Frontal cortex (tissue), 4 donors: Measurements from ENCODE around the gene USP25. TPM values are rescaled to one million over a fixed set of nuclear protein-coding genes. Genes with fewer than 3 reads are reported as not detected.

ENCODE experiments used
- DNase-seq, 2 donors: peaks; one replicate each; pipeline ENCODE4 v3.0.0; 2012; ENCODE audit warnings: low spot score in 2 of 2
- FAIRE-seq: peaks from 2 replicates; lab custom pipeline; 2012; peaks lifted over from hg19 to GRCh38; lab: Jason Lieb, UNC
- total RNA-seq: library from RNA; depleted of rRNA; stranded (reverse); fragments of >200 nt; gene quantifications from one replicate; pipeline ENCODE4 v1.2.3, GENCODE V29; 2014
- donor health status: control.
- donor health status: control.
- donor health status: control.

Gene USP25
- total RNA-seq, 1 donor from 2014 or later, result 94.2 TPM

DNA sequence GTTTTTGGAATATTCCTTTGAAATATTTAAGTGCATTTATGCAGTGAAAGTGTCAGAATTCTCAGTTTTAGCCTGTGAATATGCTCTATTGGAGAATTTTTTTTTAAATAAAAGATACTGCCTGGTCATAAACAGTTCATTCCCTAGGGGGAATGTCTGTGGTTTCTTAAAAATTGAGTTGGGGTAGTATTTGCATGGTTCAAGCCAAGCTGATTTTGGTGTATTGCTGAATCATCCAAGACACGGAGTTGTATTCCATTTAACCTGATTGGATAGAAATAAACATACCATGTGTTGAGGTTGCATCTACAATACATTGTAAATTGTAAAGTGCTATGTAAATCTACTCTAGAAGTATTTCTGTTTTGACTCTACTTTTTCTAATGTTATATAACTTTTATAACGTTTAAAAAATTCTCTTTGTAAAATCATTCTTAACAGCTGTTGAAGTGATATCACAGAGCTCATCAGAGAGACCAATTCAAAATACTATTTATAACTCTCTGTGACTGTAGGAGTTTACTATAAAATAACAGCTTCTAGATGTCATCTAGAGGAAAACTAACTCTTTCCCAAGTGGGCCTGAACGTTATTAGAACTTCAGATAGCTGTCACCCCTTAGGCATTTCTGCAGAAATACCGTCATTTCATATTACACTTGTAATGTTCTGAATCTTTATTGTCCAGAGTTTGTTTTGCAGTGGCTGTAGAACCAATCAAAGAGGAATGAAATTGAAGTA, 199.1 kb downstream of the USP25 start:
- FAIRE-seq, result no peak
- DNase-seq, result no peak

DNA sequence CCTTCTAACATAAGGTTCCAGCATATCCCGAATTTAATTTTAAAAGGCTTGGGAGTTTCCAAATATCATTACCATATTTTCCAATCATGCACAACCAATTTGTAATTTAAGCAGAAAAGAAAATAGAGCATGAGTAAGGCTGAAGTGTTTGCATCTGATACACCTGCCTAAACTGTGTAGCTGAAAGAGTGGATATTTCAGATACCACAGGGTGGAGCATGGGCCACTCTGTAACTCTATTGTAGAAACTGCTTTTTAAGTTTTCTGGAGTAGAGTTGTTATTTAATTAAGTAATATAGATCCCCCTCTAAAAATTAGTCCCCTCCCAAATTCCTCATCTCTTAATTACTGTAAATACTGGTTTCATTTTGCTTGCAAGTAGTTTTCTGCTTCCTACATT, 199.8 kb downstream of the USP25 start:
- no peak for FAIRE-seq
- no peak for DNase-seq
